Activated CD8-positive, alpha-beta memory T cell treated with anti-CD3 and anti-CD28 coated beads, Interleukin-2, amount 50 U/mL, for 48 hours (primary cell): ENCODE results near the gene SYMPK.

ENCODE experiments used
- DNase-seq: peaks from one replicate; pipeline ENCODE4 v3.0.0-alpha.2; 2020

SYMPK gene

DNA sequence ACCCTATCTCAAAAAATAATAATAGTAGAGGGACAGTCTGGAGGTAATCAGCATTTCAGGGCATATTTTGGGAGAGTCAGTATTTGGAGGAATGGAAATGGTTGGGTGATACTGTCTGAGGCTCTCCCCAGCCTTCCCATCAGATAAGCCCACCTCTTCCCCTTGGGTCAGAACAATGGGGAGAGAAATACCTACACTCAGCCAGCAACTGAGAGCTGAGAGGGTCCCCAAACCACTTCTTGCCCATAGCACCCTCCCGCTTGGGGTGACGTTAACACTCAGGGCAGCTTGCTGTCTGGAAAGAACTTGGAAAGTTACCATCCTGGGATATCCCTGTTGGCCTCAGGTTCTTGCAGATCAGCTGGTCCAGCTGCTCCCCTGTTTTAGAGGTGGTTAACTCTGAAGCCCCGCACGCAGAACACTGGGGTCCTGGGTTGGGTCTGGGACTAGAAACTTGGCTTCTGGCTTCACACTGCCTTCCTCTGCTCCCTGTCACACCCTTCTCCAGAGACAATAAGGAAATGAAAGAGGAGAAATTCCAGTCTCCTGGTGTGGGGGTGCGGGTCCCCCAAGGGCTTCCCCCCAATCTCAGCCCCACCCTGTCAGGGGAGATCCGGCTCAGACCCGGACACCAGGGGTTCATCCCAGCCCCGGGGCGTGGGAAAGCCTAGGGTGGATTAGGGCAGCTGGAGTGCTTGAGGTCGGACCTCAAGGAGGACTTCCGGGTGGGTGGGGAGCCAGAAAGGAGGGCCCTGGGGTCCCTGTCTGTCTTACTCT is 3.6 kb upstream of the SYMPK start:
- DNase-seq: no peak

DNA sequence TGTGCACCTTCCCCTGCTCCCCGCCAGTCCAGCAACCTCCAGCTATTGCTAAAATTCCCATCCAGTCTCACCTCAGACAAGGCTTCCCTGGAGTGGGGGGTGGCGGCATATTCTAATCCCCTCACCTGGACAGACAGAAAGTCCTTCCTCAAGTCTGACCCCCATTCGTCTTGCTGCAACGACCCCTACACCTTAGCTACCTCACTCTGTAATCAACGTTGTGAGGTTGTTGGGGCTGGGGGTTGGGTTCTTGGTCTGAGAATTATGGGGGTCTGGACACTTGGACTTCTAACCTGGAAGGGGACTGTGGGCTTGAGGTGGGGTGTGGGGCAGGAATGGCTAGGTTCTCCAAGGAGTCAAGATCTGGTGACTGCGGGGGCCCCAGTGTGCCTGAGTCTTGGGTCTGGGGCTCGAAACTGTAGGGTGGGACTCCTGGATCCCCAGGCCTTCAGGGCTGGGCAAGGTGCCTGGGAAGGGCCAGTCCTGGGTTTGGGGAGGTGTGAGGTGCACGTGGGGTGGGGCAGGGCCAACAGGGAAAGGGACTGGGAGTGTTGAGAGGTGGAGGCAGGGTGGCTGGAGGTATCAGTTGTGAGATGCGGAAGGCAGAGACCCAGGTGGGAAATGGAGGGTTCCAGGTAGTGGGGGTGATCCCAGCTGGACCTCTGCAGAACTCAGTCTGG is 2.5 kb upstream of the SYMPK start:
- DNase-seq: no peak

DNA sequence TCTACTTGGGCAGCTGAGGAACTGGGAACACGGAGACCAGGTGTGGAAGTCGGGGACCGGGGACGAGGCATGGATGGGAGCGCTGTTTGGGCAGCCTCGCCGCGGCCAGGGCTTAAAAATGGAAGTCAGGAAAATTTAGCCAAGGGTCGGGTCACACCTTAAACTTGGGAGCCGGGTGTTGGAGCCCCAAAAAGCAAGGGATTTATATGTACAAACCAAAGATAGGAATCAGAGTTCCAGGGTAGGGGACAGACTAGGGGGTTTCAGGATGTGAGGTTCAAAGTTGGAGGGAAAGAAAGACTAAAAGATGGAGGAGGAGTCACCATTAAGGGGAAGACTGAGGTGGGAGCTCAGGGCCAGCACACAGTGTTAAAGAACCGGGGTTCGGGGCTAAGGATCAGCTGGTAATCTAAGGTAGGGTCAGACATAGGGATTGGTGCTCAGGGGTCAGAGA is 1.7 kb upstream of the SYMPK start:
- DNase-seq: no peak

DNA sequence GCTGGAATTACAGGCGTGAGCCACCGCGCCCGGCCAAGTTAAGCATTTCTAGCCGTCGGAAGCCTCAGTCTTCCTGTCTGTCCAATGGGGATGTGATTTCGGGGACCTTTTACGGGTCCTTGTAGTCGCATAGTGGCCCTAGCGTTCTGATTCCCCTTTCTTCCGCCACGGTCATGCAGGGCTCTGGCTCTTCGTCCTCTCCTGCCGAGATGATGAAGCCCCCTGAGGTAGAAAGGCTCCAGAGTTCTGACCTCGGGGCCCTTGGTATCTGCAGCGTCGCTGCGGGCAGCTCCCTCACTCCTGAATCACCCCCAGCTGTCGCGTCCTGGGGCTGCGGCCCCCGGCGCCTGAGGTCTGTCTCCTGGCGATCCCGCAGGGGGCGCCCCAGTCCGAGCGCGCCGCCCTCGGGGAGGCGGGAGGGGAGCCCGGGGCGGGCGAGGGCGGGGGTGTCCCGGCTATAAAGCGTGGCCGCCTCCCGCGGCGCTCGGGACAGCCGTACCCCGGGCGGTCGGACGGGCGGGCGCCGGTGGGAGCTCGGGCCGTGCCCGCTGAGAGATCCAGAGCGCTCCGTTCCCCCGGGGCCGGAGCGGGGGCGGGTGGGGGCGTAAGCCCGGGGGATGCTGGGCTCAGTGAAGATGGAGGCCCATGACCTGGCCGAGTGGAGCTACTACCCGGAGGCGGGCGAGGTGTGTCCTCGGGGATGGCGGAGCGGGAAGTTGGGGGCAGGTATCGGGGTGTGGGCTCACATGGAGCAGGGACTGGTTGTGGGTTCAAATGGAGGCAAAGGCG is 1.1 kb upstream of the SYMPK start, which contains the start of gene FOXA3:
FOXA3 (plus strand) TSS at position 487 of the 789 bp plus-strand sequence; CDS start at position 618, 131 bp downstream.
- peak; percentile 84 for DNase-seq

DNA sequence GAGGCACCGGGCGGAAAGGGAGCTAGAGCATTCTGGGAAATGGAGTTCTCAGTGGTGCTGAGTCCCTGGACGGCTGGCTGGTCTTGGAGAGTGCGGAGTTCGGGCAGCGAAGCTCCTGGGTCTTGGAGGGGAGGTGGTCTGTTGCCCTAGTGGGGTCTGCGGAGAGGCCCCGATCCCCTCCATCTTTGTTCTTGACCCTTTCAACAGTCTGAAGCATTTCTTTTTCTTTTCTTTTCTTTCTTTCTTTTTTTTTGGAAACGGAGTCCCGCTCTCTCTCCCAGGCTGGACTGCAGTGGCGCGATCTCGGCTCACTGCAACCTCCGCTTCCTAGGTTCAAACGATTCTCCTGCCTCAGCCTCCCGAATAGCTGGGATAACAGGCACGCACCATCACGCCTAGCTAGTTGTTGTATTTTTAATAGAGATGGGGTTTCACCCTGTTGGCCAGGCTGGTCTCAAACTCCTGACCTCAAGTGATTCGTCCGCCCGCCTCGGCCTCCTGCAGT is 440 bp upstream of the SYMPK start:
- no peak for DNase-seq

DNA sequence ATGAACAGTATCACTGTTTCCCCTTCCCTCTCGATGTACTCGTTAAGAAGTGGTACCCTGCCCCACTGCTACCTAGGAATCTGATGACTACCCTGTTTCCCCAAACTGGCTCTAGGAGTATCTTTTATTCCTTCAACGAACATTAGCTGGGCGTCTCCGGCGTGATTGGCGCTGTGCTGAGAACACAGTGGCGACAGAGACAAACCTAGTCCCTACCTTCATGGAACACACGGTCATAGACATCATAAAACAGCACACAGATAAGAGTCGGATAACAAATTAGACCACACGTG is 730 bp downstream of the SYMPK start:
- DNase-seq: no peak

DNA sequence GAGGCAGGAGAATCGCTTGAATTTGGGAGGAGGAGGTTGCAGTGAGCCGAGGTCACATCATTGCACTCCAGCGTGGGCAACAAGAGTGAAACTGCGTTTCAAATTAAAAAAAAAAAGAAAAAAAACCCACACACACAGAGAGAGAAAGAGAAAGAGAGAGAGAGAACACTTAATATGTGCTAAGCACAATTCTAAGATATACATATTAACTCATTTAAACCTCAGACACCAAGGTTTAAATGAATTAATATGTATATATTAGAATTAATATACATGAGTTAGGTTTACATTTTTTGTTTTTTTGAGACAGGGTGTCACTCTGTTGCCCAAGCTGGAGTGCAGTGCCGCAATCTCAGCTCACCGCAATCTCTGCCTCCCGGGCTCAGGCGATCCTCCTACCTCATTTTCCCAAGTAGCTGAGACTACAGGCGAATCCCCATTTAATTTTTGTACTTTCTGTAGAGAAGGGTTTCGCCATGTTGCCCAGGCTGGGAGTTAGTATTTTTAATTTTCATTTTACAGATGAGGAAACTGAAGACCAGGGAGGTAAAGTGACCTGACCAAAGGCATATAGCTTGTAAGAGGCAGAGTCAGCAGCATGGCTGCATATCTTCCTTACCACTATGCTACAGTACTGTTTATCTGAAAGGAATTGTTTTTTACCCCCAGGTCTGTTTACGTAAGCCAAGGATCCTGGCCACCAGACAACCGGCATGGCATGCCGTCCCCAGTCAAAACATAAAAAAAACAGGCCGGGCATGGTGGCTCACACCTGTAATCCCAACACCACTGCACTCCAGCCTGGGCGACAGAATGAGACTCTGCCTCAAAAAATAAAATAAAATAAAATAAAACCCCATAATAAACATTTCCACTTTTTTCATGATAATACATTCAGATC is 2.3 kb downstream of the SYMPK start:
- no peak for DNase-seq

DNA sequence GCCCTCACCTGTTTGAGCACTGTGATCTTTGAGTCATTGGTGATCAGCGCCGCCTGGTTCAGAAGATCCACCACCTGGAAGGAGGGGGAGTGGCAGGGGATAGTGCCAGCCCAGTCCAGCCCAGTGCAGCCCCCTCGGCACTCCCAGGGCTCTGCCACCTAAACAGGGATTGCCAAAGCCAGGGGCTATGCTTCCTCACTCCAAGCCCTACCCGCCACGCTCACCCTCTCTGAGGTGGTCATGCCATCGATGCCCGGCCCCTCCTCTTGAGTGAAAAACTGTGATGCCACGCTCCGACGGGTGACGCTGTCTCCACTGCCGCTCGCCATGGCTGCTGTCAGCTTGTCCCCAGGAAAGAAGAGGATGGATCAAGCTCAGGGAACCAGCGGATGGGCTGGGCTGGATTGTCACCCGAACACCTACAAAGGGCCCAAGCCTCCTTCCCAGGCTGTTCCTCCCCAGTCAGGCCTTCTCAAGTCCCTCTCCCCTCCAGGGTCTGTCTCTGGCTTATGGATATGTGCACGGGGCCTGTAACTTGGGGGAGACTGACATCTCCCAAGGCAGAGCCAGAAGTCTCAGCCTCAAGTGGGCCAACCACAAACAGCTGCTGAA is 8.7 kb downstream of the SYMPK start:
- DNase-seq: no peak

DNA sequence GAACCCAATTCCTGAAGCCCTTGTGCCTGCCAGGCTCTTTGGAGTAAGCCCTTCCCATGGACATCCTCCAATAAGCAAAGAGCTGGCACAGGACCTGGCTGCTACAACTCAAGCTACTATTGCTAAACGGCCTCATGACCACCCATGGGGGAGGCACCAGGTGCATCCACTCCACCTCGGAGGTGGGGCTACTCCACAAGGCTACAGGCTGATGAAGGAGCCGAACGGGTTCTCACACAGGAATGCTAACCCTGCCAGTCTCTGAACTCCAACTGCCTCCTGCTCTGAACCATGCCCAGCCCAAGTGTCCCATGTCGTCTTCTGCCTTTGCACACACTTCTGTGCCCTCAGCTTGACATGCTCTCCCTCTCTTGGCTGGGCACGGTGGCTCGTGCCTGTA is 10.0 kb downstream of the SYMPK start:
- DNase-seq: no peak

DNA sequence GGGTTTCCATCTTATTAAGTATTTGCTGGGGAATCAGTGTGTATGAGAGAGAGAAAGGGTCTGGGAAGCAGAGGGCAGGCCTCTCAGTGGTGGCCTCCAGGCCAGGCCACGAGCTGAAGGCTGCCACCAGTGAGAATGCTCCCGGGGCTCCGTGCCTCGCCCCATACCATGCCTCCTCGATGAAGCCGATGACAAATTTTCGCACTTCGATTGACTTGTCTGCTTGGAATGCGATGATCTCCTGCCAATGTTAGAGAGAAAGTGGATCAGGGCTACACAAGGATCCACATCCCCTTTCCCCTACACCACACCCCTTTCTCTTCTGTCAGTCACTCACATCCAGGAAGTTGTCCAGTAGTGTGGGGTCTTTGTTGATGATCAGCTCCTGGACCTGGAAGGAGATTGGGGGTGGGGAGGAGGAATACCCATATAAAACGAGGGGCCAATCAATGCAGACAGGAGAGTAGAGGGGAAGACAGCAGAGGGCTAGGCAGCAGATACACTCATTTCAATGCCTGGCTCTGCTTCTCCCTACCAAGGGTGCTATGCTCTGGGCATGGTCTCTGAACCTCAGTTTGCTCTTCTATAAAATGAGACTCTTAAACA is 10.7 kb downstream of the SYMPK start:
- DNase-seq: no peak

DNA sequence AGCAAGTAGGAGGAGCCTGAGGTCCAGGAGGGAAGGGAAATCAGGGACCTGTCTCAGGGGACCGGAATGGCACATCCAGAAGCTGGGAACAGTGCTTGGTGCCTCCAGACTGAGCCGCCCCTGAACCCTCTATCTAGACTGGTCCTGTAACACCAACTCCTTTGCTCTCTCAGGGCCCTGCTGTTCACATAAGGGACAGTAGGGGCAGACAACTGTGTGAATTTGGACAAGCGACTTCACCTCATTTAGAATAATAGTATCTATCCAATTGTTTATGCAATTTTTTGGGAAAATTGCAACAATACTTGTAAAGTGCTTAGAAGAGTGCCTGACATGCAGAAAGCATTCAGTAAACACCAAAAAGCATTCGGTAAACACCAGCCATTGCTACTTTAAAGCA is 14.0 kb downstream of the SYMPK start:
- no peak for DNase-seq

DNA sequence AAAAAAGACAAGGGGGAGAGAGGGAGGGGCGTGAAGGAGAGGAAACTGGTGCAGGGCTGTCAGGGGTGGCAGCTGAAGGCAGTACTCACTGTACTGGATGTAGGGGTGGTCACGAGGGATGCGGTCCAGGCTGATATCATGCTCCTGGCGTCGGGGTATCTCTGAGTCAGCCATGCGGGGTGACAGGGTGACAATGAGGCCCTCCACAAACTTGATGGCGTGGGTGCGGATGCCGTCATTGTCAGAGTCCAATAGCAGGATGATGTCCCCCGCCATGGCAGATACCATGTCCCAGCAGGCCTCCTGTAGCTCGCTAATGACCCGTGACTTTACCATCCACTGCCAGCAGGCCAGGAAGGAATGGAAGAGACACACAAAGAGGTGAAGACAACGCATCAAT is 15.3 kb downstream of the SYMPK start:
- no peak for DNase-seq

DNA sequence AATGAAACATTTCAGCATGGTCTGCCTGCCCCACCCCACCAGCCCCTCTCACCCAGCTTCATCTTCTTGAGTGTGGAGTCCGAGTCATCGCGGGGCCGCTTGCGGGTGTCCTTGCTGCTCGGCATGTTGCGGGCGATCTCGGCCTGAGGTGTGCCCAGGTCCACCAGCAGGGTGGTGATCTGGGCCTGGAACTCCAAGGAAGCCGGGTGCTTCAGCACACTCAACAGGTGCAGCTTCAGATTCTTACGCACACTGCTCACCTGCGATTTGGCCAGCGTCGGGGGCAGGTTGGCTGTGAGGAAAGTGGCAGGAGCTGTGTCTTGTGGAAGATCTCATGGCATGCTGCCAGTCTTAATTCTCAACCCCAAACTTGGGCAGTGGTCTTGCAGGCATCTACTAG is 20.7 kb downstream of the SYMPK start:
- DNase-seq: no peak

DNA sequence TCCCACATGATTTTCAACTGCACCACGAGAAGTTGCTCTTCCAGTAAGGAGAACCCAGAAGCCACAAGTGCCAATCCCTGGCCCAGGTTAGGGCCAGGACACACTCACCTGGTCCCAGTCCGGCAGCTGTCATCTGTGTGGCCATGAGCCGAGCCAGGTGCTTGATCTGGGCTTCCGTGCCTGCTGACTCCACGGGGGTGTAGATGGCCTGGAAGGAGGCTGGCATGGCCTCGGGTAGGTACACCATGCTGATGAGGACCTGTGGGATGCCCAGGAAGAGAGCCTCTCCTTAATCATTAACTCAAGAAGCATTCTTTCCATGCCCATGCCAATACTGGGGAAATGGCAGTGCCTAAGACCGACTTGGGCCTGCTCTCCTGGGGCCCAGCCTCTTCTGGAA is 28.0 kb downstream of the SYMPK start:
- DNase-seq: no peak

DNA sequence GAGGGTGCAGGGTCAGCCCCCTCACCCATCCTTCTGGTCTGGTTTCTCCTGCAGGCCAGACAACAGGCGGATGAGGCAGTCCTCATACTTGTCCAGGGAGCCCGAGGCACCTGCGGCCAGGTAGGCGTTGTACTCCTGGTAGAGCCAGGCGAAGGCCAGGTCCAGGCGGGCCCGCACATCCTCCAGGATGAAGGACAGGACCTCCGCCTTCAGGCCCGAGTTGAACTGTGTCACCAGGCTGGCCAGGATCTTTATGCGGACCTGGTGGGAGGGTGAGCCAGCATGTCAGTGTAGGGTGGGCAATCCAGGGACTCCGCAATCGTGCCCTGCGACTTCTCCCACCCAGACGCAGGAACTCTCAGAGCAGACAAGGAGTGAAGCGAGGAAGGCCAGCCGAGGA is 34.0 kb downstream of the SYMPK start:
- no peak for DNase-seq

DNA sequence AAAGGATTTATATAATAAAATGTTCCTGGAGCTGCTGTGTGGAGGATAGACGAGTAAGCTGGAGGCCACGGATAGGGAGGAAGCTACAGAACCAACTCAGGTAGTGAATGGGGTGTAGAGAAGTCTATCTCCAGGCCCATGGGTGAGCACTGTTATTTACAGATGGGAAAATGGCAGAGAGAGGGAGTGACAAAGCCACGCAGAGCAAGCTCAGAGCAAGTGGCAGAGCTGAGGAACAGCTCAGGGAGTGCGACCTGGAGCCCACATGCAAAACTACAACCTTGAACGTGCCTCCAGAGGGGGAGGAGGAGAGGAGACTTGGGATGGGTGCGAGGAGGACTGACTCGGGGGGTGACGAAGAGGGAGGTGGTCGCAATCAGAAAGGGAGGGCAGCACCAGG is 34.4 kb downstream of the SYMPK start:
- DNase-seq: no peak

DNA sequence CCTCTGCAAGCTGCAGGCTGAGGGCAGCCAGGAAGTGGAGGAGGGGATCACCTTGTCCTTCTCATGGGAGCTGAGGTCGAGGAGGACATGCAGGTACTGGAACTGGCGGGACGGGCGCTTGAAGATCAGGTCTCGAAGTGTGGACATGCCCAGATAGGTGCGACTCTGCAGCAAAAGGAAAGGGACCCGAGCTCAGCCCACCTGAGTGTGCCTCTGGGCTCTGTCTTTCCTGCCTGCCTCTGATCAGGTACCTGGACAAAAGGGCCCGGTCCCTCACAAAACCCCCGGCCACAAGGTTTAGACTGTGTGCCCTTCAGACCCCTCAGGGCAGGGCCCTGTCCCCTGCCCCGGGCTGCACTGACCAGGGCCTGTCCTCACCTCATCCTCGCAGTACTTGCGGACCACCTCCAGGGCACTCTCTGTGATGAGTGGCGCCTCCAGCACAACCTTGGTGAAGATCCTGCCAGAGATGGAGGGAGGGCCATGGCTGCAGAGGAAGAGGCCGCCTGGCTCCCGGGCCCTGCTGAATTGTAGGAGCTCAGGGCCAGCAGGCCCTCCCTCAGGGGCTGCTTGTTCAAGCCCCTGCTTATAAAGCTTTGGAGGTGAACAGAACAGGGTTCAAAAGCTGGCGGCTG is 35.4 kb downstream of the SYMPK start:
- no peak for DNase-seq

DNA sequence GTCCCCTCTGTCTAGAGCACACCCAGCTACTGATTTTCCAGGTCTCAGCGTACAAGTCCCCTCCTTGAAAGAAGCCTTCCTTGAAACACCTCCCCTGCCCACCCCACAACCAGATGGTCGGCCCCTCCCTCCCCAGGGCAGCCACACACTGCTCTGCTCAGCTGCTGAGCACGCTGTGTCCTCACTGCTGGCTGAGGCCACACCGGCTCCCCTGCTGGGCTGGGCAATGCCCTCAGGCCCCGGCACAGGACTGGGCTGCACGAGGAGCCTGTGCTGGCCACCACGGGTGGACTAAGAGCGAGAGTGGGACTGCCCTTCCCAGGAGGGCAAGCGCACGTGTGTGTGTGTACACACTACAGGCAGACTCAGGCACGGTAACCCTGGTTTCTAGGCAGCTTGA is 36.0 kb downstream of the SYMPK start:
- DNase-seq: no peak

DNA sequence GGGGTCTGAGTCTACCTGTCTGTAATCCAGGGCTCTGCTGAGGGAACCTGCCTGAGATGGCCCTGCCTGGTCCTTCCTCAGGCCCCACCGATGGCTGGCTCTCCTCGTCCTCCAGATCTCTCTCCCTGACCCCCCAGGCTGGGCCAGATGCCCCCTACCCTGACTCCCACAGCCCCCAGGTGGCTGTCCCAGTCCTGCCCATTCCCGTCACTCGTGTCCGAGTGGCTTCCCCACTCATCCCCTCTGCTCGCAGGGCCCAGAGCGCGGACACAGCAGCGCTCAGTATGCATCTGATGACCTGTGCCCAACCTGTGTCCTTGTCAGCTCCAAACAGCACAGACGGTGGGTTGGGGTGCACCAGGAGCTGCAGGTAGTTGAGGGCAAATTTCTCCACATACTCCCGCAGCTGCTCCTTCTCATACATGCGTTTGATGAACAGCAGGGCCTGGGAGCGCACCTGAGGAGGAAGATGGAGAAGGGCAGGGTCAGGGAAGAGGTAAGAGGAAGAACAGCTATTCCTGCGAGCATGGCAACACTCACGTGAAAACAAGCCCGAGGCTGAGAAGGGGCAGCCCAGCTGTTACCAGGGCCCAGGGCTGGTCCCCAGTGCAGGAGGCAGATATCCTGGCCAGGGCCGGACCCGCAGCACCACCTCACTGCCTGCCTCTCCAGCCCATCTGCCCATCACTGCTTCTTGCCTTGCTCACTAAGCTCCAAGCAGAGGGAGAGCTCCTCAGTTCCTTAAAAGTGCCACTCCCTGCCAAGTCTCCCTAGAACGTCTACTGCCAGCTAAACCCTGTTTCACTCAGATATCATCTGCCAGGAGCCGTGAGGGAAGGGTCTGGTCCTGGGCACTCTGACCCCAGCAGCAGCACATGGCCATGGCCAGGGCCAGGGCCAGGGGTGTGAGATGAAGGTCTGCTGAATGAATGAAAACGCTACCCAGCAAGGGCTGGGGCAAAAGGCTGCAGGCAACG is 36.7 kb downstream of the SYMPK start:
- DNase-seq: no peak

DNA sequence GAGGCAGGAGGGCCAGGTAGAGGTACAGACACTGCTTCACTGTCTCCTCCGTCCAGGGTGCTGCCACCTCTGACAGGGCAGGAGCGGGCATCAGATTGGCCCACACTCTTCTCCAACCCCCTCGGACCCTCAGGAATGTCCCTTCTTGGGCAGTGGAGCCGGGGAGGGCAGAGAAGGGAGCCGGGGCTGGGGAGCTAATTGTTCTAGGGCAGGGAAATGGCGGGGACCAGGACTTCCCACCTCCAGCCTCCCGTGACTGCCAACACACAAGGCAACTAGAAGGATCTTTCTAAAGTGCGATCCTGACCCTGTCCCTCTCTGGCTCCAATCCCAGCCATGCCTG is 37.7 kb downstream of the SYMPK start:
- DNase-seq: no peak
